GM12878 (cell line): ENCODE results near the gene SLC35E1. TPM values are rescaled to one million over a fixed set of nuclear protein-coding genes. Genes with fewer than 3 reads are reported as not detected.
"Not testable (repeated sequence)": the region's sequence is repeated elsewhere in the genome, so short reads cannot be mapped to it uniquely, and the experiment has no call there.

ENCODE experiments used
- ATAC-seq: fragments of 200-7000 bp; cut with Tn5 transposase; 3 replicates; pipeline ENCODE4 v1.9.1; 2020; ENCODE audit warnings: mild to moderate bottlenecking, moderate library complexity
- BruUV-seq: library from RNA; stranded (reverse); fragments of 400-500 nt; replicated peaks from 2 replicates; lab custom pipeline; 2021; lab: Mats Ljungman, UMichigan
- CTCF ChIA-PET: fragments of 300-600 bp; sonication (Branson Sonifier 250); formaldehyde crosslinking; extraction: SDS; loops from one replicate; lab custom pipeline; 2021; ENCODE audit warnings: inconsistent platforms; lab: Yijun Ruan, JAX
- POLR2A ChIA-PET: fragments of 350-600 bp; formaldehyde crosslinking; extraction: SDS; loops from one replicate; lab custom pipeline; 2021; ENCODE audit warnings: inconsistent platforms; lab: Charles Lee
- RAD21 ChIA-PET: fragments of 300-600 bp; sonication (Branson Sonifier 250); formaldehyde crosslinking; loops from one replicate; lab custom pipeline; 2023; ENCODE audit warnings: antibody characterized with exemption; ENCODE audit not compliant: unreplicated experiment; lab: Charles Lee
- SMC1A ChIA-PET: fragments of 300-600 bp; sonication (Branson Sonifier 250); formaldehyde crosslinking; loops from one replicate; lab custom pipeline; 2023; ENCODE audit not compliant: unreplicated experiment, uncharacterized antibody; lab: Charles Lee
- DNase-seq: peaks from one replicate; pipeline ENCODE4 v3.0.0-alpha.2; 2011; ENCODE audit warnings: low read depth, low spot score
- FAIRE-seq: peaks from 3 replicates; lab custom pipeline; 2011; peaks lifted over from hg19 to GRCh38; lab: Jason Lieb, UNC
- H2AFZ ChIP-seq: 2 replicates; pipeline ENCODE4 v1.6.0; 2011; ENCODE audit warnings: low read depth, low read length, control low read depth; ENCODE audit not compliant: control insufficient read depth
- H3K27ac ChIP-seq: 2 replicates; pipeline ENCODE4 v1.5.1; 2011; ENCODE audit warnings: control low read depth; ENCODE audit not compliant: control insufficient read depth, insufficient read depth
- H3K27me3 ChIP-seq, 2 experiments: replicated peaks in 1 of 2; 2 replicates each; pipeline versions ENCODE4 v1.6.0 to v1.6.1; 2011; ENCODE audit warnings: low read length in 1 of 2; ENCODE audit not compliant: control insufficient read depth in 2 of 2, insufficient read depth in 2 of 2
- H3K36me3 ChIP-seq, 2 experiments: 2 replicates each; pipeline ENCODE4 v1.5.1; 2011; ENCODE audit warnings: low read length in 1 of 2; ENCODE audit not compliant: control insufficient read depth in 2 of 2, insufficient read depth in 2 of 2
- H3K4me1 ChIP-seq: 2 replicates; pipeline ENCODE4 v1.6.1; 2011; ENCODE audit warnings: mild to moderate bottlenecking, low read length, moderate library complexity, mixed read lengths; ENCODE audit not compliant: control insufficient read depth, insufficient read depth
- H3K4me2 ChIP-seq: 2 replicates; pipeline ENCODE4 v1.6.0; 2011; ENCODE audit warnings: control low read depth; ENCODE audit not compliant: control insufficient read depth, insufficient read depth
- H3K4me3 ChIP-seq: fragments of 200-600 bp; sonication (generic); 2 replicates; pipeline ENCODE4 v1.5.1; 2016
- H3K79me2 ChIP-seq: 2 replicates; pipeline ENCODE4 v1.6.0; 2011; ENCODE audit warnings: low read length; ENCODE audit not compliant: control insufficient read depth, insufficient read depth
- H3K9ac ChIP-seq: 2 replicates; pipeline ENCODE4 v1.8.0; 2011; ENCODE audit warnings: low read length, control low read depth, mixed read lengths; ENCODE audit not compliant: control insufficient read depth, insufficient read depth
- H3K9me3 ChIP-seq: replicated peaks from 3 replicates; pipeline ENCODE4 v1.5.1; 2011; ENCODE audit warnings: mild to moderate bottlenecking, low read length; ENCODE audit not compliant: control insufficient read depth, insufficient read depth
- H4K20me1 ChIP-seq: 2 replicates; pipeline ENCODE4 v1.6.0; 2011; ENCODE audit not compliant: control insufficient read depth, insufficient read depth
- BHLHE40 ChIP-seq, 2 experiments: fragments of 450-650 bp in 1 of 2; IDR thresholded peaks; 2 replicates each; pipeline ENCODE4 v1.6.1; 2011 to 2017; ENCODE audit warnings: low read depth in 2 of 2, borderline replicate concordance in 1 of 2, improper control_type of control experiment in 1 of 2, low read length in 1 of 2, mild to moderate bottlenecking in 1 of 2
- BRCA1 ChIP-seq: IDR thresholded peaks from 2 replicates; pipeline ENCODE4 v1.6.1; 2011; ENCODE audit warnings: low read depth, low read length, improper control_type of control experiment
- HDGF ChIP-seq: fragments of 450-650 bp; IDR thresholded peaks from 2 replicates; pipeline ENCODE4 v1.6.1; 2016; ENCODE audit warnings: antibody characterized with exemption
- LARP7 ChIP-seq: fragments of 450-650 bp; IDR thresholded peaks from 2 replicates; pipeline ENCODE4 v1.6.1; 2017; ENCODE audit warnings: mild to moderate bottlenecking
- MTA3 ChIP-seq: IDR thresholded peaks from 2 replicates; pipeline ENCODE4 v1.6.1; 2012; ENCODE audit warnings: low read length, inconsistent platforms, borderline replicate concordance
- NR2C2 ChIP-seq: IDR thresholded peaks from 2 replicates; pipeline ENCODE4 v1.6.1; 2011; ENCODE audit warnings: borderline replicate concordance, low read depth; ENCODE audit not compliant: control insufficient read depth, insufficient read length
- NR2F1 ChIP-seq: fragments of 450-650 bp; conservative IDR thresholded peaks from 2 replicates; pipeline ENCODE4 v1.6.1; 2017; ENCODE audit warnings: mild to moderate bottlenecking
- PML ChIP-seq: IDR thresholded peaks from 2 replicates; pipeline ENCODE4 v1.6.1; 2012; ENCODE audit warnings: low read length, inconsistent platforms
- TBL1XR1 ChIP-seq: IDR thresholded peaks from 2 replicates; pipeline ENCODE4 v1.6.1; 2012; ENCODE audit warnings: low read depth, low read length, improper control_type of control experiment
- ZNF384 ChIP-seq: IDR thresholded peaks from 2 replicates; pipeline ENCODE4 v1.6.1; 2012; ENCODE audit warnings: low read depth, mild to moderate bottlenecking, low read length, improper control_type of control experiment, borderline replicate concordance
- WGBS: methylation state at CpG from one replicate; pipeline ENCODE4 v1.1.6; 2016; ENCODE audit warnings: low lambda C conversion rate; ENCODE audit not compliant: insufficient replicate concordance, insufficient coverage; ENCODE audit errors: missing lambda C conversion rate; 5-methylcytosine and 5-hydroxymethylcytosine counted together
- in situ Hi-C: fragments of 300-500 bp; cut with MboI; formaldehyde crosslinking; loops from 9 replicates; pipeline ENCODE4 v1.14.3; 2018; ENCODE audit warnings: mixed read lengths
- intact Hi-C: fragments of 100-400 bp; cut with micrococcal nuclease; formaldehyde crosslinking; loops from one replicate; pipeline ENCODE4 v1.14.2; 2022; ENCODE audit not compliant: unreplicated experiment
- polyA plus RNA-seq, 11 experiments: library from polyadenylated mRNA; depleted of rRNA in 4 of 11; unstranded in 6 of 11; stranded (reverse) in 5 of 11; fragments of >200 nt; fragmentation: Nextera tagmentation in 4 of 11; fragmentation: Illumina TruSeq in 1 of 11; extraction: Ambion mirVana in 4 of 11; extraction: Trizol in 1 of 11; gene quantifications; 1 replicate in 1 of 11; 2 replicates in 10 of 11; pipeline versions ENCODE4 v1.2.1 to v1.2.3, GENCODE V29; 2011 to 2016; ENCODE audit warnings: inconsistent platforms in 2 of 11, missing spikeins in 2 of 11, low read depth in 1 of 11
- total RNA-seq, 4 experiments: library from RNA; depleted of rRNA in 3 of 4; stranded (reverse); fragments of >200 nt in 3 of 4; fragmentation: Illumina TruSeq in 1 of 4; extraction: Trizol in 1 of 4; gene quantifications; 2 replicates each; pipeline versions ENCODE4 v1.2.1 to v1.2.3, GENCODE V29; 2013 to 2021
- TF ChIP-seq, protein P1 (sequence below): fragments of 450-650 bp; conservative IDR thresholded peaks from 2 replicates; pipeline ENCODE4 v1.6.1; 2017; ENCODE audit warnings: mild to moderate bottlenecking, moderate library complexity

SLC35E1 gene
- total and polyA plus RNA-seq, 10 of the 15 experiments (the other 5 are each of a cell fraction or from before 2014, with no cell fraction given), result 11.3 to 37.7 (median 22.1) TPM

DNA sequence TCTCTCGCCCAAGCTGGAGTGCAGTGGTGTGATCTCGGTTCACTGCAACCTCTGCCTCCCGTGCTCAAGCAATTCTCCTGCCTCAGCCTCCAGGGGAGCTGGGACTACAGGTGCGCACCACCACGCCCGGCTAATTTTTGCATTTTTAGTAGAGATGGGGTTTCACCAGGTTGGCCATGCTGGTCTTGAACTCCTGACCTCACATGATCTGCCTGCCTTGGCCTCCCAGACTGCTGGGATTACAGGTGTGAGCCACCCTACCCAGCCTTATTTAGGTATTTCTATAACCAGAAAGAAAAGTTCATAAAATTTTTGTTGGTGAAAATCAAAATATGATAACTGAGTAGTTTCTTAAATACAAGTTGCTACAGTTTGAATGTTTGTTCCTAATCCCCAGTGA, 28.5 kb downstream of the SLC35E1 start:
- peak in 1 of 2 experiments; percentile 59; a peak in 1 of 4 replicates for TF ChIP-seq BHLHE40 (IDR thresholded peaks at IDR 0.05; ENCODE audit: borderline replicate concordance in 1 of 2, low read depth in 2 of 2, low read length in 1 of 2)
- peak; percentile 43; the same call in 1 of the 2 replicates for TF ChIP-seq NR2F1
- TF ChIP-seq HDGF, result peak; percentile 31; the same call in 1 of the 2 replicates

DNA sequence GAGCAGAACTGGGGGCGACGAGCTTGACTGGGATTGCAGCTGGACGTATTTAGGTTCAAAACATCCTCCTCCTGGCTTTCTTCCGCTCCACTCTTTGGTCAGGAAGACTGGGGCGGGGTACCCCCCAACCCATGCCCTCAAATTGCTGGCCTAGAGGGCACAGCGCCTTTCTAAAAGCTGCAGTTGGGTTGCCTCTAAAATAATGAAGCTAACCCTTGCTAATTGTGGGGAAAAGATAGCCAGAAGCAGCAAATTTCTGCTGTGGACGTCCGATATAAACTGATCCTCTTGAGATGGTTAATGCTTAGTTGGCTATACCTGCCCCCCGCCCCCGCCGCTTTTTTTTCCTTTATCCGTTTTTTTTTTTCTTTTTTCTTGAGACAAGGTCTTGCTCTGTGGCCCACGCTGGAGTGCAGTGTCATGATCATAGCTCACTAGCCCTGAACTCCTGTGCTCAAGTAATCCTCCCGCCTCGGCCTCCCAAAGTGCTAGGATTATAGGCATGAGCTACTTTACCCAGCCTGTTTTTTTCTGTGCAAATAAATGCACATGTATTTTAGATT, 29.2 kb downstream of the SLC35E1 start:
- H3K36me3 ChIP-seq, result peaks cover 4 to 10% of the 10 kb centered on the region in 2 experiments; a peak in 3 of 4 replicates
- peak; percentile 7 for FAIRE-seq
- H3K4me2 ChIP-seq, result peak overlapping the region; percentile 53
- TSS peak; percentile 91 for BruUV-seq
- peaks cover 68% of the 10 kb centered on the region for H3K79me2 ChIP-seq
- H2AFZ ChIP-seq, result peak overlapping the region; percentile 13; the same call in 1 of the 2 replicates
- H3K9ac ChIP-seq, result peak overlapping the region; percentile 80
- peak overlapping the region; percentile 74 for H3K27ac ChIP-seq
- RAD21 ChIA-PET, result interaction anchor here (0.6 to 2.7 kb wide), 9 partner anchors 28 to 785 kb away, joined by 3 to 20 read pairs (median 4); no protein-coding TSS in a partner anchor
- SMC1A ChIA-PET, result interaction anchor here (0.6 to 1.1 kb wide), 5 partner anchors 11 to 172 kb away, joined by 3 to 4 read pairs (median 3); no protein-coding TSS in a partner anchor
- peaks cover 19% of the 10 kb centered on the region for H3K4me1 ChIP-seq
- ATAC-seq, result no peak
- WGBS, result under 1% methylated on average over 15 of the region's 15 CpGs
- peaks cover 4% of the 10 kb centered on the region; the same call in 1 of the 2 replicates for H4K20me1 ChIP-seq
- CTCF ChIA-PET, result interaction anchor here (0.6 to 1.9 kb wide), 7 partner anchors 24 to 82 kb away, joined by 3 to 7 read pairs (median 3); no protein-coding TSS in a partner anchor
- no peaks in the 10 kb centered on the region; the same call in 2 of the 3 replicates for H3K9me3 ChIP-seq
- no peaks in the 10 kb centered on the region for H3K27me3 ChIP-seq
- peak overlapping the region; percentile 84 for H3K4me3 ChIP-seq
- DNase-seq, result no peak
- POLR2A ChIA-PET, result interaction anchor here (0.6 to 6.1 kb wide), 13 partner anchors 22 to 289 kb away, joined by 3 to 72 read pairs (median 3); partner anchors contain the start of genes SIN3B, SLC35E1 and TMEM38A
- in situ Hi-C loops (no loop called here), intact Hi-C loops (loop anchor here (1.0 to 10.0 kb wide), 3 partner anchors 45 to 98 kb away; no protein-coding TSS in a partner anchor)
- peak; percentile 28; the same call in 1 of the 2 replicates for TF ChIP-seq ZNF384
- TF ChIP-seq BRCA1, result no peak
- no peak for TF ChIP-seq TBL1XR1
- TF ChIP-seq LARP7, result 0 out of 2 replicates have a peak, but pooled peaks have one; percentile 1
- peak; percentile 30; the same call in 1 of the 2 replicates for TF ChIP-seq MTA3
- TF ChIP-seq PML, result peak; percentile 35; the same call in 1 of the 2 replicates
- TF ChIP-seq, protein P1, sequence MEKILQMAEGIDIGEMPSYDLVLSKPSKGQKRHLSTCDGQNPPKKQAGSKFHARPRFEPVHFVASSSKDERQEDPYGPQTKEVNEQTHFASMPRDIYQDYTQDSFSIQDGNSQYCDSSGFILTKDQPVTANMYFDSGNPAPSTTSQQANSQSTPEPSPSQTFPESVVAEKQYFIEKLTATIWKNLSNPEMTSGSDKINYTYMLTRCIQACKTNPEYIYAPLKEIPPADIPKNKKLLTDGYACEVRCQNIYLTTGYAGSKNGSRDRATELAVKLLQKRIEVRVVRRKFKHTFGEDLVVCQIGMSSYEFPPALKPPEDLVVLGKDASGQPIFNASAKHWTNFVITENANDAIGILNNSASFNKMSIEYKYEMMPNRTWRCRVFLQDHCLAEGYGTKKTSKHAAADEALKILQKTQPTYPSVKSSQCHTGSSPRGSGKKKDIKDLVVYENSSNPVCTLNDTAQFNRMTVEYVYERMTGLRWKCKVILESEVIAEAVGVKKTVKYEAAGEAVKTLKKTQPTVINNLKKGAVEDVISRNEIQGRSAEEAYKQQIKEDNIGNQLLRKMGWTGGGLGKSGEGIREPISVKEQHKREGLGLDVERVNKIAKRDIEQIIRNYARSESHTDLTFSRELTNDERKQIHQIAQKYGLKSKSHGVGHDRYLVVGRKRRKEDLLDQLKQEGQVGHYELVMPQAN, result 0 out of 2 replicates have a peak, but pooled peaks have one; percentile 10
- no peak for TF ChIP-seq NR2C2

More for the DNA sequence above, 28.5 kb downstream of the SLC35E1 start:
- H3K27me3 ChIP-seq, BruUV-seq, ATAC-seq, FAIRE-seq, H3K9me3 ChIP-seq, DNase-seq, H2AFZ ChIP-seq, H4K20me1 ChIP-seq, in situ Hi-C loops, H3K36me3 ChIP-seq: not testable (repeated sequence)
- WGBS, result 0% methylated on average over 6 of the region's 6 CpGs
- CTCF ChIA-PET, result interaction anchor here (1.0 to 1.9 kb wide), 5 partner anchors 23 to 81 kb away, joined by 3 to 7 read pairs (median 4); no protein-coding TSS in a partner anchor
- intact Hi-C loops, result loop anchor here (5.0 to 10.0 kb wide), 2 partner anchors 79 to 99 kb away; no protein-coding TSS in a partner anchor
- Histone ChIP-seq H3K4me1 (peaks cover 26% of the 10 kb centered on the region), H3K79me2 (peaks cover 62% of the 10 kb centered on the region), H3K9ac (peak overlapping the region; percentile 80), H3K27ac (peak overlapping the region; percentile 74; the same call in 1 of the 2 replicates), H3K4me3 (peak overlapping the region; percentile 84), H3K4me2 (peak overlapping the region; percentile 53)
- POLR2A ChIA-PET, result interaction anchor here (0.6 to 6.1 kb wide), 13 partner anchors 21 to 288 kb away, joined by 3 to 72 read pairs (median 3); partner anchors contain the start of genes MED26 and TMEM38A
- SMC1A ChIA-PET, result interaction anchor here (0.6 to 2.1 kb wide), 4 partner anchors 30 to 43 kb away, joined by 3 to 11 read pairs (median 4); no protein-coding TSS in a partner anchor
- RAD21 ChIA-PET, result interaction anchor here (0.6 to 2.7 kb wide), 9 partner anchors 27 to 784 kb away, joined by 3 to 20 read pairs (median 4); no protein-coding TSS in a partner anchor
